Stimulated activated CD8-positive, alpha-beta memory T cell treated with anti-CD3 and anti-CD28 coated beads, Interleukin-15, amount 100 ng/mL, for 1 hour (primary cell): ENCODE data around the gene G6PC1.

Source experiments
- DNase-seq: peaks from one replicate; pipeline ENCODE4 v3.0.0-alpha.2; 2020; ENCODE audit warnings: low read depth

G6PC1 gene

DNA sequence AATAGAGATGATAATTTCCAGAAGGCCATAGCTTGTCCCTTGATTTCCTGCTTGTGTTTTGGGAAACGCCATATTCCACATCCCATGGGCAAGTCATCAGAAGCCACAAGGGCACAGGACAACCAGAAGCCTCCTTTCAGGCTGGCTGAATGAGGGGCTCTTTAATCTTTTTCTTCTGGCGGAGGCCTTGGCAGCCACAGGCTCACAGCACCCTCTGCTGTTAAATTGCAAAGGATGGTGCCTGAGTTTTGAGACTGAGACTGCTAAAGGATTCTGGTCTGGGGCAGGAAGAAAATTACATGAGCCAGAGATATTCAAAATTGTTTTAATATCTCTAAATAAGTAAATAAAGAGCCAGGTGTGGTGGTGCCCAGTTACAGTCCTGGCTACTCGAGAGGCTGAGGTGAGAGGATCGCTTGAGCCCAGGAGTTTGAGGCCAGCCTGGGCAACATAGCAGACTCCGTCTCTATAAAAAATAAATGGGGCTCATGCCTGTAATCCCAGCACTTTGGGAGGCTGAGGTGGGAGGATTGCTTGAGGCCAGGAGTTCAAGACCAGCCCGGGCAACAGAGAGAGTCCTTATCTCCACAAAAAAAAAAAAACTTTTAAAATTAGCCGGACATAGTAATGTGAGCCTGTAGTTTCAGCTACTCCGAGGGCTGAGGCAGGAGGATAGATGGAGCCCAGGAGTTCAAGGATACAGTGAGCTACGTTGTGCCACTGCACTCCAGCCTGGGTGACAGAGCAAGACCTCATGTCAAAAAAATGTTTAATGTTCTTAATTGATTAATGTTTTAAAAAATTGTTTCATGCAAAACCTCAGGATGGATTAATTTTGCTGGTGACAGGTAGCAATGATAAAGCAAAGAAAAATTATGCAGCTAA lies 37.4 kb downstream of the G6PC1 start:
- DNase-seq = no peak

DNA sequence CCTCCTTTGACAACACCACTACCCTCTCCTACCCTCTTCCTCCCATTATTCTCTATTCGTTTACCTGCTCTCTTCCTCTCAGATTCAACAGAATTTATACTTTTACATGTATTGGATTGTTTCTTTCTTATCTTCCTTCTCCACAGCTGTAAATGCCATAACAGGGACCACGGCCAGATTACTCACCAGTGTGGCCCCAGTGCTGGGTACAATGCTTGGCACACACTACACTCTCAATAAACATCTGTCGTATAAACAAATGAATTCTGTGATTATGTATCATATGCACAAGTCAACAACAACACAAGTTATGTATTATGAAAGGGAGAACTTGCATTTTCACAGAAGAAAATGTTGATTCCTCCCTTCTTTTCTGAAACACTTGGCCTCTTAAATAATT lies 43.6 kb downstream of the G6PC1 start:
- DNase-seq = no peak

DNA sequence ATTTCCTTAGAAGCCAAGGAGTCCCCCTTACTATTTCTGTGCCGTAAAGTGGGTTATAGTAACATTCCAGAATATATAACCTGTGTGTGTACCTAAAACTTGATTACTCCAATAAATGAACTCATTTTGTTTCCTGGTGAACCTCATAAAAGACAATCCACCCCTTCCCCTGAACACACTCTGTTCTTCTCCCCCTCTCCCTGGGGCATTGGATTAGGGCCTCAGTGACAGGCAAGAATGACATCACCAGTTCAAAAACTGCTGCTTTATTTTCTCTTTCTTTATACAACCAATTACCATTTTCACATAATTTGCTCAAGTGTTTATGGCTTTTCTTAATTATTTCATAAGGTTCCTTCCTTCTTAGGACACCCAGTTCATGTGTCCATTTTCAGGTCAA lies 46.2 kb downstream of the G6PC1 start:
- no peak for DNase-seq

DNA sequence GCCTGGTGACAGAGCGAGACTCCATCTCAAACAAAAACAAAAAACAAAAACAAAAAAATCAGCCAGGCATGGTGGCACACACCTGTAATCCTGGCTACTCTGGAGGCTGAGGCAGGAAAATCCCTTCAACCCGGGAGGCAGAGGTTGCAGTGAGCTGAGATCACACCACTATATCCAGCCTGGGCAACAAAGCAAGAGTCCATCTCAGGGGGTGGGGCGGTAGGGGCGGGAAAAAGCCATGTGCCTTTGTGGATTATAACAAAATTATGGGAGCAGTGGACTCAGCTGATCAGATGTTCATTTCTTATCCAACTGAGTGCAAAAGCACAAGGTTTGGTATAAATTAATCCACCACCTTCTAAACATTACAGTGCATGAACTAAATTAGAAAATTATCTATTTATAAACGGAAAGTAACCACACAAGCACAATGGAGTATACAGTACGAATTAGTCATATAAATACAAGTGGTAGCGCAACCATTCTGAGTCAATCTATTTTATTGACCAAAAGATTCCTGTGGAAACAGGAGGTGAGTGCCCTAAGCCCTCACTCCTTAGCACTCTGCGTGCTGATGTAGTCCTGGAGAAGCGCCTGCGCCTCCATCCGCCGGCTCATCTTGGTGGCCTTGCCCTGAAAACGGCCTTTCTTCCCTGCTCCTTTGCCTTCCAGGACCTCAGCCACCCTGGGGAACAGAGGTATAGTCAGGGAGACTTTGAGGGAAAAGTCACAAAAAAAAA lies 49.6 kb downstream of the G6PC1 start:
- no peak for DNase-seq
